K562 (cell line): ENCODE results near the gene VARS1. TPM values are rescaled to one million over a fixed set of nuclear protein-coding genes. Genes with fewer than 3 reads are reported as not detected.

ENCODE experiments used
- CHD7 ChIP-seq: fragments of 200-600 bp; sonication (generic); IDR thresholded peaks from one replicate; pipeline ENCODE4 v1.6.1; 2012; ENCODE audit warnings: mild to moderate bottlenecking, low read depth, low read length, inconsistent platforms
- GATA2 ChIP-seq: sonication (generic); formaldehyde crosslinking; IDR thresholded peaks from 2 replicates; pipeline ENCODE4 v1.4.0; 2020; ENCODE audit warnings: mild to moderate bottlenecking, missing genetic modification reagents
- NONO ChIP-seq, 2 experiments: fragments of 200-400 bp in 1 of 2; fragments of 450-650 bp in 1 of 2; formaldehyde crosslinking in 1 of 2; IDR thresholded peaks; 2 replicates each; pipeline ENCODE4 v1.6.1; 2017; ENCODE audit warnings: low read depth in 2 of 2, mild to moderate bottlenecking in 2 of 2, moderate library complexity in 2 of 2, low read length in 1 of 2
- PHF20 ChIP-seq: fragments of 450-650 bp; IDR thresholded peaks from 2 replicates; pipeline ENCODE4 v1.6.1; 2018; ENCODE audit not compliant: partially characterized antibody
- RAD21 ChIP-seq, 2 experiments: fragments of 250-450 bp in 1 of 2; fragments of 450-650 bp in 1 of 2; sonication (Bioruptor Pico) in 1 of 2; formaldehyde crosslinking in 1 of 2; IDR thresholded peaks in 1 of 2; conservative IDR thresholded peaks in 1 of 2; 2 replicates each; pipeline versions ENCODE4 v1.4.0 to v1.8.0; 2020 to 2022; ENCODE audit warnings: mild to moderate bottlenecking in 2 of 2, moderate library complexity in 1 of 2
- TRIM25 ChIP-seq: fragments of 450-650 bp; IDR thresholded peaks from 2 replicates; pipeline ENCODE4 v1.7.0; 2016; ENCODE audit warnings: borderline replicate concordance
- ZNF174 ChIP-seq: fragments of 250-450 bp; sonication (Bioruptor Pico); IDR thresholded peaks from 2 replicates; pipeline ENCODE4 v1.4.0; 2020; ENCODE audit warnings: mild to moderate bottlenecking
- ZNF277 ChIP-seq: fragments of 250-450 bp; sonication (Bioruptor Pico); IDR thresholded peaks from 2 replicates; pipeline ENCODE4 v1.8.0; 2022; ENCODE audit warnings: inconsistent platforms, mild to moderate bottlenecking, moderate library complexity, borderline replicate concordance
- ZNF655 ChIP-seq: fragments of 250-450 bp; sonication (Bioruptor Pico); IDR thresholded peaks from 2 replicates; pipeline ENCODE4 v1.5.0; 2021
- ZNF764 ChIP-seq: fragments of 250-450 bp; sonication (Bioruptor Pico); IDR thresholded peaks from 2 replicates; pipeline ENCODE4 v1.4.0; 2020; ENCODE audit warnings: low read depth, mild to moderate bottlenecking, moderate library complexity
- polyA plus RNA-seq, 8 experiments: library from polyadenylated mRNA; depleted of rRNA in 4 of 8; stranded (reverse) in 5 of 8; unstranded in 3 of 8; fragments of >200 nt; fragmentation: Nextera tagmentation in 2 of 8; fragmentation: Illumina TruSeq in 1 of 8; extraction: Ambion mirVana in 2 of 8; extraction: Trizol in 1 of 8; gene quantifications; 2 replicates each; pipeline versions ENCODE4 v1.2.1 to v1.2.3, GENCODE V29; 2011 to 2014; ENCODE audit warnings: inconsistent platforms in 1 of 8, missing spikeins in 1 of 8
- total RNA-seq, 7 experiments: library from RNA; depleted of rRNA in 6 of 7; stranded (reverse); fragments of >200 nt in 6 of 7; fragmentation: Illumina TruSeq in 2 of 7; extraction: Trizol in 2 of 7; gene quantifications; 2 replicates each; pipeline versions ENCODE4 v1.2.1 to v1.2.3, GENCODE V29; 2011 to 2021; ENCODE audit warnings: low replicate concordance in 1 of 7

The VARS1 gene
- total and polyA plus RNA-seq, 9 of the 15 experiments (the other 6 are each of a cell fraction or from before 2014, with no cell fraction given), result 2.9 to 488 (median 130) TPM

GRCh38 chr6:31771992-31772358, 23.6 kb downstream of the VARS1 start (continued):
- no peak for TF ChIP-seq GATA2
- TF ChIP-seq NONO (IDR thresholded peaks at IDR 0.05; ENCODE audit: low read depth in 2 of 2, low read length in 1 of 2), result no peak
- no peak for TF ChIP-seq ZNF174 (CRISPR knock-in tag)
- no peak for TF ChIP-seq PHF20
- no peak for TF ChIP-seq CHD7
- TF ChIP-seq ZNF655, result no peak
- TF ChIP-seq TRIM25, result no peak
- no peak for TF ChIP-seq ZNF277
- no peak for TF ChIP-seq ZNF764 (CRISPR knock-in tag)
- no peak for TF ChIP-seq RAD21 (CRISPR knock-in tag; conservative IDR thresholded peaks at IDR 0.05 in 1 of 2, IDR thresholded peaks at IDR 0.05 in 1 of 2)
